Gastrocnemius medialis (tissue), 4 donors: Measurements from ENCODE around the gene CYB5R3. TPM values are rescaled to one million over a fixed set of nuclear protein-coding genes. Genes with fewer than 3 reads are reported as not detected.

ENCODE experiments used
- ATAC-seq, 2 donors: fragments of 150-250 bp; one replicate each; pipeline ENCODE4 v1.9.1; 2016
- DNase-seq, 2 donors: peaks; one replicate each; pipeline ENCODE4 v3.0.0-alpha.2; 2019
- H3K27ac ChIP-seq, 4 donors: fragments of 200-600 bp; sonication (generic); 1 replicate in 1 of 4; 2 replicates in 3 of 4; pipeline ENCODE4 v1.5.1; 2016 to 2018; ENCODE audit warnings: mild to moderate bottlenecking in 2 of 4, moderate library complexity in 1 of 4
- H3K27me3 ChIP-seq, 3 donors: fragments of 200-600 bp; sonication (generic) in 2 of 3; 1 replicate in 1 of 3; 2 replicates in 2 of 3; pipeline versions ENCODE4 v1.5.1 to v1.6.0; 2016 to 2019; ENCODE audit warnings: mild to moderate bottlenecking in 1 of 3, moderate library complexity in 1 of 3
- H3K36me3 ChIP-seq, 2 donors: fragments of 200-600 bp; sonication (generic) in 1 of 2; one replicate each; pipeline ENCODE4 v1.5.1; 2017 to 2018
- H3K4me1 ChIP-seq, 2 donors: fragments of 200-600 bp; sonication (generic) in 1 of 2; one replicate each; pipeline ENCODE4 v1.5.1; 2016 to 2017; ENCODE audit warnings: mild to moderate bottlenecking in 2 of 2
- H3K4me3 ChIP-seq, 4 donors: fragments of 200-600 bp; sonication (generic) in 3 of 4; 1 replicate in 1 of 4; 2 replicates in 3 of 4; pipeline ENCODE4 v1.5.1; 2016 to 2019; ENCODE audit warnings: mild to moderate bottlenecking in 2 of 4
- H3K9me3 ChIP-seq, 3 donors: fragments of 200-600 bp; sonication (generic) in 2 of 3; 1 replicate in 1 of 3; 2 replicates in 2 of 3; pipeline ENCODE4 v1.5.1; 2016 to 2019
- POLR2A ChIP-seq, 2 donors: fragments of 450-650 bp; IDR thresholded peaks; one replicate each; pipeline ENCODE4 v1.6.1; 2017; ENCODE audit warnings: antibody characterized with exemption in 2 of 2, mild to moderate bottlenecking in 2 of 2, moderate library complexity in 2 of 2
- in situ Hi-C, 4 donors: fragments of 200-750 bp; cut with MboI; loops; one replicate each; pipeline versions ENCODE4 v1.15.0 to v1.8.0; 2017; ENCODE audit warnings: low sequenced_read_pairs in 4 of 4
- intact Hi-C: fragments of 100-400 bp; cut with DNase I; formaldehyde crosslinking; loops from one replicate; pipeline ENCODE4 v1.15.1; 2023; ENCODE audit warnings: low total_unique reads
- total RNA-seq, 4 donors: library from RNA; depleted of rRNA; stranded (reverse); fragments of >200 nt; gene quantifications; one replicate each; pipeline versions ENCODE4 v1.1.0 to v1.2.3, GENCODE V29; 2016
- TF ChIP-seq, protein P1 (sequence below), 5 experiments: fragments of 450-650 bp in 3 of 5; fragments of 200-600 bp in 2 of 5; sonication (generic) in 2 of 5; IDR thresholded peaks in 4 of 5; conservative IDR thresholded peaks in 1 of 5; 1 replicate in 4 of 5; 2 replicates in 1 of 5; pipeline ENCODE4 v1.5.1; 2016 to 2019; ENCODE audit warnings: antibody characterized with exemption in 5 of 5, mild to moderate bottlenecking in 3 of 5, moderate library complexity in 3 of 5

CYB5R3 gene
- total RNA-seq, 4 donors from 2014 or later: 44.3 to 163 (median 105) TPM

- no peaks in the 10 kb centered on the region for H3K27me3 ChIP-seq
- peaks cover 0 to 74% of the 10 kb centered on the region in 2 donors for H3K36me3 ChIP-seq
- intact Hi-C loops (no loop called here), in situ Hi-C loops (no loop called here)
- TF ChIP-seq, protein P1, sequence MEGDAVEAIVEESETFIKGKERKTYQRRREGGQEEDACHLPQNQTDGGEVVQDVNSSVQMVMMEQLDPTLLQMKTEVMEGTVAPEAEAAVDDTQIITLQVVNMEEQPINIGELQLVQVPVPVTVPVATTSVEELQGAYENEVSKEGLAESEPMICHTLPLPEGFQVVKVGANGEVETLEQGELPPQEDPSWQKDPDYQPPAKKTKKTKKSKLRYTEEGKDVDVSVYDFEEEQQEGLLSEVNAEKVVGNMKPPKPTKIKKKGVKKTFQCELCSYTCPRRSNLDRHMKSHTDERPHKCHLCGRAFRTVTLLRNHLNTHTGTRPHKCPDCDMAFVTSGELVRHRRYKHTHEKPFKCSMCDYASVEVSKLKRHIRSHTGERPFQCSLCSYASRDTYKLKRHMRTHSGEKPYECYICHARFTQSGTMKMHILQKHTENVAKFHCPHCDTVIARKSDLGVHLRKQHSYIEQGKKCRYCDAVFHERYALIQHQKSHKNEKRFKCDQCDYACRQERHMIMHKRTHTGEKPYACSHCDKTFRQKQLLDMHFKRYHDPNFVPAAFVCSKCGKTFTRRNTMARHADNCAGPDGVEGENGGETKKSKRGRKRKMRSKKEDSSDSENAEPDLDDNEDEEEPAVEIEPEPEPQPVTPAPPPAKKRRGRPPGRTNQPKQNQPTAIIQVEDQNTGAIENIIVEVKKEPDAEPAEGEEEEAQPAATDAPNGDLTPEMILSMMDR (IDR thresholded peaks at IDR 0.05 in 4 of 5, conservative IDR thresholded peaks at IDR 0.05 in 1 of 5): no peak
- TF ChIP-seq POLR2A (IDR thresholded peaks at IDR 0.05): no peak
- H3K27ac ChIP-seq: peak overlapping the region; percentile 30 to 61 (median 39)
- H3K4me1 ChIP-seq: peaks cover 15 to 17% of the 10 kb centered on the region in 2 donors
- ATAC-seq (no peak), DNase-seq (no peak)
- no peak overlapping the region for H3K4me3 ChIP-seq
- H3K9me3 ChIP-seq: no peaks in the 10 kb centered on the region
Measured at GRCh38 chr22:42624551-42625106, 24.6 kb downstream of the CYB5R3 start.

- Histone ChIP-seq H3K4me1 (peaks cover 15 to 17% of the 10 kb centered on the region in 2 donors), H3K9me3 (no peaks in the 10 kb centered on the region), H3K4me3 (no peak overlapping the region), H3K27me3 (no peaks in the 10 kb centered on the region), H3K27ac (peak overlapping the region; percentile 30 to 61 (median 41)), H3K36me3 (peaks cover 0 to 74% of the 10 kb centered on the region in 2 donors)
- no peak for TF ChIP-seq POLR2A (IDR thresholded peaks at IDR 0.05)
- TF ChIP-seq, protein P1 (IDR thresholded peaks at IDR 0.05 in 4 of 5, conservative IDR thresholded peaks at IDR 0.05 in 1 of 5): no peak
- DNase-seq (no peak), ATAC-seq (no peak)
- in situ Hi-C loops (no loop called here), intact Hi-C loops (no loop called here)
Measured at GRCh38 chr22:42623756-42624441, 25.3 kb downstream of the CYB5R3 start.

- no peaks in the 10 kb centered on the region for H3K9me3 ChIP-seq
- no peak for TF ChIP-seq POLR2A (IDR thresholded peaks at IDR 0.05)
- TF ChIP-seq, protein P1 (IDR thresholded peaks at IDR 0.05 in 4 of 5, conservative IDR thresholded peaks at IDR 0.05 in 1 of 5): no peak
- H3K27me3 ChIP-seq: no peaks in the 10 kb centered on the region
- intact Hi-C loops: no loop called here
- in situ Hi-C loops: no loop called here
- peak overlapping the region; percentile 30 to 61 (median 41) for H3K27ac ChIP-seq
- no peak overlapping the region for H3K4me3 ChIP-seq
- ATAC-seq (no peak), DNase-seq (no peak)
- peaks cover 0 to 70% of the 10 kb centered on the region in 2 donors for H3K36me3 ChIP-seq
- peaks cover 15 to 17% of the 10 kb centered on the region in 2 donors for H3K4me1 ChIP-seq
Measured at GRCh38 chr22:42623301-42623751, 25.9 kb downstream of the CYB5R3 start.

DNA sequence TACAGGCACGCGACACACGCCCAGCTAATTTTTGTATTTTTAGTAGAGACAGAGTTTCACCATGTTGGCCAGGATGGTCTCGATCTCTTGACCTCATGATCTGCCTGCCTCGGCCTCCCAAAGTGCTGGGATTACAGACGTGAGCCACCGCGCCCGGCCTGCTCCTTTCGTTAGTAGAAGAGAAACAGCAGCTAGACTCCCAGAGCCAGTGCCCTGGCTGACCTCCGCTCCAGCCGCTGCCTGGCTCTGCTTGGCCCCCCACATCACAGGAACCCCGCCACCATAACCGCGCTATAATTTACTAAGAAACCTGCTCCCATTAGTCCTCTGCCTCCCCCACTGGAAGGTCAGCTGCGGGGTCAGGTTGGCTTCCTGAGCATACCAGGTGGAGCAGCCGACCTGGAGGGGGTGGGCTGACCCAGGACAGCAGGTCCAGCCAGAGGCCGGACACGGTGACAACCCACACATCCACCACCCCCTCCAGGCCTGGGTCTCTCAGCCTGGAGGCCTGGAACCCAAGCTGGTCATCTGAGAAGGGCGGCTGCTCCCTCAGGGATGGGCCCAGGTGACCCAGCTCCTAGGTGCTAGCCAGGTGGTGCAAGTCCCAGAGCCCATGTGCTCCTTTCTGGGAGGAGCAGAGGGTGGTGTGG is 27.0 kb downstream of the CYB5R3 start:
- H3K9me3 ChIP-seq: no peaks in the 10 kb centered on the region
- TF ChIP-seq, protein P1 (IDR thresholded peaks at IDR 0.05 in 4 of 5, conservative IDR thresholded peaks at IDR 0.05 in 1 of 5): no peak
- no peak for TF ChIP-seq POLR2A (IDR thresholded peaks at IDR 0.05)
- peaks cover 0 to 58% of the 10 kb centered on the region in 2 donors for H3K36me3 ChIP-seq
- H3K27ac ChIP-seq: peak overlapping the region; percentile 70 to 85 (median 79)
- H3K27me3 ChIP-seq: no peaks in the 10 kb centered on the region
- intact Hi-C loops (no loop called here), in situ Hi-C loops (no loop called here)
- H3K4me3 ChIP-seq: no peak overlapping the region
- ATAC-seq: no peak
- peaks cover 15 to 17% of the 10 kb centered on the region in 2 donors for H3K4me1 ChIP-seq
- peak in 1 of 2 donors; percentile 15 for DNase-seq
